ENCODE data around the gene TPRKB.

GRCh38 chr2:73776381-73776780 lies 39.2 kb upstream of the TPRKB start:
- TF ChIP-seq POLR2A (IDR thresholded peaks at IDR 0.05) (no peak), CTCF (IDR thresholded peaks at IDR 0.05) (no peak), POLR2AphosphoS5 (IDR thresholded peaks at IDR 0.05) (no peak)

Measured in gastroesophageal sphincter (tissue), 3 donors.